RCC 7860 (cell line): ENCODE data around the gene PRKCA.

Source experiments
- DNase-seq: peaks from one replicate; pipeline ENCODE4 v3.0.0-alpha.2; 2015; ENCODE audit warnings: low spot score
- FAIRE-seq: peaks from 2 replicates; lab custom pipeline; 2012; peaks lifted over from hg19 to GRCh38; lab: Jason Lieb, UNC

Gene PRKCA

DNA sequence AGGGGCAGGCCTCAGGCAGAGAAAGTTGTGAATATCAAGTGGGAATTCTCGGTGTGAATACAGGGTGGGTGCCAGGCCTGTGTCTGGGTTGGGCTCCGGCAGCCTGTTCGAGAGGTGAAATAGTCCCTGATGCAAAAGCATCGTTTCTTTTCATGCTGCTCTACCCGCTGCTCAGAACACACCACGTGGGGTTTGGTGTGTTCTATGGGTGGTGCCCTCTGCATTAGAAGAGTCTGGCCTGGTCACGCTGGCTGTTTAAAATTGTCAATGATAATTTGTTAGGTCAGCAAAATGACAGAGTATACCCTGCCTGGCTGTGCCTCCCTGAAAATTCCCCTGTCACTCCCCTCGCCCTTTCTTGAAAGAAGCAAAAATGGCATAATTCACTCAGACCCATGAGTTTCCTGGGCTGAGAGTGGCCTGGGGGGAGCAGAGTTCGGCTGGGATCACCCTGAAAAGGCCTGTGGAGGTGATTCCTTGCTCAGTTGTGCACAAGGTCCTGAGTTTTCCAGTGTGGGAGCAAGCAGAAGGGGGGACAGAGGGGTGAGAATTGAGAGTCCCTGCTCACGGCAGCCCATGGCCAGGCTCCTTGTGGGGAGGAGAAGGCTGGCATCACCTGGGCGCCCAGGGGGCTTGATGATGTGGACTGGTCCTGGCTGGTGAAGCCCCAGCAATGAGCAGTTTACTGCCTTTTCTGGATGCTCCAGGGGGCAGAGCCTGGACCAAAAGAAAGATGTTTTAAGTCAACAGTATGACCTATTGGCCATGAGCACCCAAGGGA lies 535.7 kb downstream of the PRKCA start:
- no peak for DNase-seq
- no peak for FAIRE-seq

DNA sequence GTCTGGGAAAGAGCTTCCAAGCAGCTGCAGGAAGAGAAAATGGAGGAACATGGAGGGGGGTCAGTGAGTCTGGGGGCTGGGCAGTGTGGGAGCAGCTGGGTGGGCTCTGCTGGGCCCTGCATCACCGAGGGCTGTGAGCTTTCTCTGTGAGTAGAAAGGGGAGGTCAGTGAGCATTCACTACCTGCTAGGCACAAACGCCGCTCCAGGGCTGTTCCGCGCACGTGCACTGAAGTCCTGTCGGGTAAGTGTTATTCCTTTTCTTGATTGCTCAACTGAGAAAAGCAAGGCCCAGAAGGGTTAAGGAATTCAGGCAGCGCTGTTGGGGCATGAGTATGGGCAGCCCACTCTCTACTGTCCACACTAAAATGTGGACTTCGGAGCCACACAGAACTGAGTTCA lies 537.2 kb downstream of the PRKCA start:
- DNase-seq (no peak), FAIRE-seq (no peak)

DNA sequence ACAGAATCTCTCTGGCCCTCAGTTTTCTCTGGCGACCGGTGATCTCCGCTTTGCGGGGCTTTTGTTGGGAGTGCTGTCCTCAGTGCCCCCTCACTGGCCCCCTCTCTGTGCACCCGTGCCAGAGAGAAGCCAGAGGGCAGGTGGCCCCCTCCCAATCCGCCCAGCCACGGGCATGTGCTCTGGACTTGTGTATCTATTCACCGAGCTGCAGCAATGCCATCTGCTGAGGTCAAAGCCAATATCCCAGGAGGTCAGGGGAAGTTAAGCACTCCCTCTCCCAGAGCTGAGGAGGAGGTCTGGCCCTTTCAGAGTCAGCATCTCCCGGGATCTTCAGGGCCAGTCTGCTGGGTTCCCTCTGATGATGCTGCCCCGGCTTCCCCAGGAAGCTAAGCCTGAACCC lies 537.6 kb downstream of the PRKCA start:
- FAIRE-seq (no peak), DNase-seq (no peak)

DNA sequence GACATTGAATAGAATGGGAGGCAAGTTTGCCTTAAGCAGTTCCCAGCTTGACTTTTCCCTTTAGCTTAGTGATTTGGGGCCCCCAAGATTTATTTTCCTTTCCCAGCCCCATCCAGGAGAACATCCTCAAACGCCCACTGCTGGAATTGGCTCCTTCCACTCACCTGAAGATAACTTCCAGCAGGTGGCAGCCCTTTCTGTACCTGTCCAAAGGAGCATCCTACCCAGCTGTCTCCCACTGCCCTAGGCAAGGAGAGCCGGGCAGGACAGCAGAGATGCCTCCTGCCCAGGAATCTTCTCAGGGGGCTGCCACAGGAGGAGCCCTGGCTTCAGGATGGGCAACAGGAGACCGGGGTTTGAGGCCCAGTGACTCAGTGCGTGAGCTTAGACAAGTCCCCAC lies 538.9 kb downstream of the PRKCA start:
- DNase-seq (no peak), FAIRE-seq (no peak)

DNA sequence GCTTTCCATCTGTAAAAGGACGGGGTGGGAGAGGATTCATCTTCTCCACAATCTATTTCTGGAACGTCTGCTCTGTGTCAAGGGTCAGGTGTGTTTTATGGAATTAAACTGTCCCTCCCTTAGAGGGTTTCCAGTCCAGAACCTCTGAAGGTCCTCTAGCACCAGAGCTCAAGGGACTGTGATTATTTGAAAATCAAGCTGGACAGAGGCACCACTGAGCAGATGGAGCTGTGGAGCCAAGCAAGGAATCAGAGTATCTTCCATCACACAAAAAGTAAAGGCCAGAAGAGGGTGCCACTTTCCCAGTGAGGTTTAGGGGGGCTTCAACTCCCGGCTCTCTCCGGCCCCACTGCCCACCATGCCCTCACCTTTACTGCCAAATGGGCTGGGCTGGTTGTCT lies 539.3 kb downstream of the PRKCA start:
- no peak for FAIRE-seq
- no peak for DNase-seq

DNA sequence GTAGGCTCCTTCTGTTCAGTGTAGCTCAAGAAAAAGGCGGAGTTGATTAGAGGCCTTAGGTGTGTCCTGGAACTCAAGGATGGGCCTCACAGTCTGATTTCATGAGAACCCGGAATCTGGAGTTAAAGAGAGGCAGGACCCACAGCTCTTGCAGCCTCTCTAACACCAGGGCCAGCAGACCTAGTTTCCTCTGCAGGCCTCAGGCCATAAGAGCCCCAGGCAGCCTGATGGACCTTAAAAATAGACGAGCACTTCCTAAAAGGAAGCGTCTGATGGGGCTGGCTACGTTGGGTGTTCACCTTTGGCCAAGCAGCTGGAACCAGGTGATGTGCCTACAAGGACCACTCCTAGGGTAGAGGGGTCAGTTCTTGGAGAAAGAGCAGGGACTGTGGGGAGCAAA lies 540.1 kb downstream of the PRKCA start:
- DNase-seq (no peak), FAIRE-seq (no peak)

DNA sequence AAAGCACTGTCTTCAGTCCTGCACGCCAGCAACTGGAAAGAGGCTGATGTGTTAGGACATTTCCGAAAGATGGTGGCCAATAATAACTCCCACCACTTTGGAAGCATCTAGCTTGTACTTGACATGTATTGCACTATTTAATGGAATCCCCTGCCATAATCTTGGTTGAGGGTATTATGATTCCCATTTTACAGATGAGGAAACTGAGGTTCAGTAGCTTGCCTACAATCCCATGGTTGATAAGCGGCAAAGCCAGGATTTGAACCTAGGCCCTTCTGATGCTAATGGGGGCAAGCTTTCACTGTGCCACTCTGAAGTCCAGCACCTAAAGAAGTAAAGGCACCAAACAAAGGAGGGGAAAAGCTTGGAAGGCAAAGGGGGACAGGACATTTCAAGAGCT lies 540.5 kb downstream of the PRKCA start:
- DNase-seq: no peak
- FAIRE-seq: no peak

DNA sequence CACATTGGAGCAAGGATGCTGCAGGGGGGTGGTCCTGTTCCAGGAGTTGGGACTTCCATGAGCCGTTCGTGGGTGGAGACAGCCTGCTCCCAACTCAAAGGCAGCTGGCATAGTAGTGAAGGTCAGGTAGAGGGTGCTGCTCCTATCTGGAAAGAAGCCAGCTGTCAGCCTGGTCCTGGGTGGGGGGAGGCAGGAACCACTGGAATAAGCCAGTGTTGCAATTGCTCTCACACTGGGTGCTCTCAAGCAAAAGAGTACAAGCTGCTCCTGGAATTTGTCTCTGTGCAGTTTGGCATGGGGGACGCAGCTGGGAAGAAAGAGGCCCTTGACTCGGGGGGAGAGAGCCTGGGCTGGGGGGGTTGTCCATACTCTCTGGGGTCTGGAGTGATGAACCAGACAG lies 541.2 kb downstream of the PRKCA start:
- DNase-seq: no peak
- no peak for FAIRE-seq

DNA sequence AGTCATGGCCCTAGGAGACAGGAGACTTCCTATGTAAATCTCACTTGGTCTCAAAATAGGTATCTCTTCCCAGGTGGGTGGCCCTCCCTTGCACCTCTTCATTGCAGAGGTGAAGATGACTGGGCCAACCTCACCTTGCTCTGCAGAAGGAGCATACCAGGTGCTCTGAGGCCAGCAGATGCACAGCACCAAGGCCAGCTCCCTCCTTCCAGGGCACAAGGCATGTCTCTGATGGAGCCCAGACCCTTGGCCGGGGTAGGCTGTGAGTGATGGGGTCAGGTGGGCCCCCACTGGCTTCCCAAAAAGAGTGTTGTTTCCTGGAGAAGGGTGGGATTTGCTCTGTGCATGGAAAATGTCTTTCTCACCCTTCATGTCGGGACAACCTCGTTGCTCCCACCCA lies 545.3 kb downstream of the PRKCA start:
- DNase-seq: no peak
- FAIRE-seq: no peak

DNA sequence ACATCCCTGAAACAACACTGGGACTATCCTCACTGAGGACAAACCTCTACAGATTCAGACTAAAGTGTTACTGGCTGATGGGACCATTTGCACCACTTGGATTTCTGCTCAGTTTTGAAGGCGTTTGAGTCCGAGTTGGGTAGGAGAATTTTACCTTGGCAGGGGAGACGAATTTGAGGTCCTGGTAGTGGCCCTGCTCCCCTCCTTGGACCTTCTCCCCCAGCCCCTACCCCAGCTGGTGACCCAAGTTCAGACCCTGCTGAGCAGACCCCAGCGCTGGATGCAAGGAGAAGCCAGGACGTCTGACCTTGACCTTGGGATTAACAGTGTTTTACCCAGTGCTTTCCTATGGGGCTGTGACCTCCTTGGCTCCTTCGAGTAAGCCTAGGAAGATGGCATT lies 546.1 kb downstream of the PRKCA start:
- FAIRE-seq (no peak), DNase-seq (no peak)

DNA sequence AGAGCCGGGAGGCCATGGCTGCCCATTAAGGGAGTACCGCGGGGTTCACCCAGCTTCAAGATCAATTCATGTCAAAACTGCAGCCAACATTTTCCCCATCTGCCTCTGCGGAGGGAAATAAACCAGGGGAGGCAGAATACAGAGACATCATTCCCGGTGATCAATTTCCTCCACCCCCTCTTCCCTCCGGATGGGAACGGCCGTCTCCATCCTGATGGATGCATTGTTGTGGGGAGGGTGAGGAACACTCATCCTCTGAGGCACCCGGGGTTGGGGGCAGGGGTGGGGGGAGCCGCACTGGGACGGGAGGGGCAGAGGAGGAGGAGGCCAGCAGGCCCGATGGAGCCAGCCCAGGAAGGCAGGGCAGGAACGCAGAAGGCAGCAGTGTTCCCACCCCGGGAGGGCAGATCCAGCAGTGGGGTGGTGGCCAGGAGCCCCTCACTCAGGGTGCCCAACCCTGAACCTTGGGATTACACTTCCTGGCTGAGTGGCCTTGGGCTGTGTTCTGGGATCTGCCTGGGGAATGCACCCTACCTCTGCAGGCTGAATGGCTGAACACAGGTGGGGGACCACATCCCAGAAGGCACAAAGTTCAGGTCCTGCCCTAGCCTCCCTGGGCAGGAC lies 546.7 kb downstream of the PRKCA start:
- FAIRE-seq: no peak
- DNase-seq: no peak

DNA sequence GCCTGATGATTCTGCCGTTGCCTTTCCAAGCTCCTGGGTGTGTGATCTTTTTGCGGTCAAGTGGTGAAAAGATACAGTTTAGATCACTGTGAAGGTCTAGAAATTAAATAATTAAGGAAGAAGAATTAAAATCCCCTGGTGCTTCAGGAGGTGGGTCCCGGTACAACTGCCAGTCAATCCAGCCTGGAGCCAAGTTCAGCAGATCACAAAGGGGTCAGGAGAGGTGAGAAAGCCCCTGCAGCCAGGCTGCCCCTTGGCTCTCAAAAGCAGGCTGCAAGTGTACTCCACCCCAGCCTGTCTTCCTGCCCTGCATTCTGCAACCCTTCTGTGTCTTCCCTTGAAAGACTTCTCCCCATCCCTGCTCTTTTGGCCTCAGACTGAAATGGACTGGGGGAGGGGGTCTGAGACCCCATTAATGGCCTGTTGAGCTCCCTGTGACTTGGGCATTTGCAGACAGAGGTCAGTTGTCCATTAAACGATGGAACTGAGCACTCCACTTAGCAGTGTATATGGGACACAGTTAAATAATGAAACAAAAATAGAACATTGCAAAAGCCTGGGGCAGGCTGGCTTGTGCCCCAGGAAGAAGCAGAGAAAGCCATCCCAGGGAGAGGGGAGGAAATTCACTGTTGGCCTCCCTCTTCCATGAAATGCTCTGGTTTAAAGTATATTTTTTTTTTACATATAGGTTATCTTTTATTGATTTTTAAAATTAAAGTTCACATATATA lies 547.6 kb downstream of the PRKCA start:
- FAIRE-seq: no peak
- no peak for DNase-seq

DNA sequence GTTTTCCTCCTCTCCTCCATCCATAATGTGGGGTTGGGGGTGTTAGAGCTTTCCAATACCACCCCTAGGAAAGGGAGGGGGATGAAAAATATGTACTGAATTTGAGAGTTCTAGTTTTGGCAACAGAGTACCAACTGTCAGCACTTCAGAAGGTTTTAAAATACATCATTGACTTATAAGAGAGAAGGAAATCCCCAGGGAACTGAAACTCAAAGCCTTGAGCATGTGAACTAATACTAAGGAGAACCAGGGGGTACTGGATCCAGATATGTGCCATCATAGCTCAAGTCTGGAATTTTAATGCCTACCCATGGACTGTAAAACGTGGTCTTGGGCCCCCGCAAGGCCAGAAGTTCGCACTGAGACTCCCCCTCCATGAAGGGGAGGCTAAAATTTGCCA lies 548.3 kb downstream of the PRKCA start:
- FAIRE-seq: no peak
- no peak for DNase-seq

DNA sequence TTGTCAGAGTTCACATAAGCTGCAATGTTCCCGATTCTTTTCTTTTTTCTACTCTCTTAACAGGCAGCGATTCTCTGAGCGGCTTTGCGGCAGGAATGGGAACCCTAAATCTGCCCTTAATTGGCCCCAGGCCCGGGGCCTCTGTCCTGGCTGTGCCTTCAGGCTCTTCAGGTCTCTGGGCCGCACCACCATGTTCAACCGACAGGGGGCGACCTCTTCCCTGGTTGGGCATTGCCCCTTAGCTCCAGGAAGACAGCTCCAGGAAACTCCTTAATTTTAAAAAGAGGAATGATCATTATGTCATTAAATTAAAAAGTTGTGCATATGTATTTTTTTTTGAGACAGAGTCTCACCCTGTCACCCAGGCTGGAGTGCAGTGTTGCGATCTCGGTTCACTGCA lies 552.8 kb downstream of the PRKCA start:
- DNase-seq (no peak), FAIRE-seq (no peak)

DNA sequence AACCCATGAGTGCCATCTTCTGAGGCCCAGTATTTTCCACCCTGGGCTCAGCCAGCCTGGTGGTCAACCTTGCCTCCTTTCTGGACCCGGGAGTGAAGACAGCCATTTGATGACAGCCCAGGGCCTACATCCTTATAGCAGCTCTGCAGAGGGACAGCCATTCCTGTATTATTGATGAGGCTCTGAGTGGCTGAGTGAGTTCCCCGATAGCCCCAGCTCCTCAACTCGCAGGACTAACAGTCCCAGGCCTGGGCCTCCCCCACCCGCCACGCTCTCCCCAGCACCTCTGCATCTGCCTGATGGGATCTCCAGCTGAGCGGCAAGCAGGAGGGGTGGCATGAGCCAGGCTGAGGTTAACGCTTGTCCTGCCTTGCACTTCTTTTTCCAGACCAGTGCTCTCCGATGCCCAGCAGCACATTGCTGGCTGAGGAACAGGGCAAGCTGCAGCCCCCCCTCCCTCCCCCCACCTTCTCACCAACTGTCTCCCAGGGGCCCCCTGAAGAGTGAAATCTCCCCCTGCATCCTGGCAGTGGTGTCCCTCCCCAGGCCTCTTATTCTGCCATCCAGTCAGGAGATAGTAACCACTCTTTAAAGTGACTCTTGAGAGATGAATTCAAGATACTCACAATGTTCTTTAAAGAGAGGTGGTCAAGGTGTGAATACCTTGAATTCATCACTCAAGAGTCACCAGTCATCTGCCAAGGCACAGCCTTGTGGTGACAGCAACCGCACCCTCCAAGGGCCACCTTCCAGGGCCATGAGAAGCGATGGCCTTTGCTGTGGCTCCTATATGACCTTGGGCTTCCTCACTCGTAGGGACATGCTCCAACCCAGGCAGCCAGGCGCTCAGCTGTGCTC lies 556.0 kb downstream of the PRKCA start:
- no peak for FAIRE-seq
- no peak for DNase-seq

DNA sequence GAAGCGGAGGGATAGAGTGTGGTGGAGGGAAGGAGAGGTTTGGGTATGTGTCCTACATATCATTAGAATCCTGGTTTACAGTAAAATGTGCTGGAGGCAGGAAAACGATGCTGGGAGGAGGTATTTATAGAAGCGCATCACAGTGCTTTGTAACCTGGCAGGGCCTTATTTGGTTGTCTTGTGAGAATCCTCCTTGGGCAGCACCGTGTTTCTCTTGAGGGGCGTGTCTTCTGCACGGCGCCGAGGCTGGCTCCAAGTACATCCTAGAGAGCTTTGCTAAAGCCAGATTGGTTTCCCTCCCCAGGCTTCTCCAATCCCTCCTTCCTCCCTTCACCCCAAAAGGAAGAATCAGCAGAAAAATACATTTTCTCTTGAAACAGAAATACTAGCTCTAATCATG lies 556.9 kb downstream of the PRKCA start:
- DNase-seq (no peak), FAIRE-seq (no peak)

DNA sequence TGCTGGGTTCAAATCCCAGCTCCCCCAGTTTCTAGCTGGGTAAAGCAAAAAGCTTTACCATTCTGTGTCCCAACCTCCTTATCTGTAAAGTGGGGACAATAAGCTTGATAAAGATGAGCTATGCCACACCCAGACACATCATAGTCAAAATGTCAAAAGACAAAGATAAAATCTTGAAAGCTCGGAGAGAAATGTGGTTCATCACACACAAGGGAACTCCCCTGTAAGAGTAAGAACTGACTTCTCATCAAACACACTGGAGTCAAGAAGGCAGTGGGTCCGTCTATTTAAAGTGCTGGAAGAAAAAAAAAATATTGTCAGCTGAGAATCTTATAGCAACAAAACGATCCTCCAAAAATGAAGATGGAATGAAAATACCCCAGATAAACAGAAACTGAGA lies 557.8 kb downstream of the PRKCA start:
- DNase-seq (no peak), FAIRE-seq (no peak)
